Neural crest cell (in vitro differentiated cells): ENCODE measurements around the gene HIKESHI. TPM values are rescaled to one million over a fixed set of nuclear protein-coding genes. Genes with fewer than 3 reads are reported as not detected.
"Not testable (repeated sequence)": the region's sequence is repeated elsewhere in the genome, so short reads cannot be mapped to it uniquely, and the experiment has no call there.

Source experiments
- DNase-seq: peaks from one replicate; pipeline ENCODE4 v3.0.0; 2021; ENCODE audit warnings: low read depth, mixed read lengths, low spot score
- H3K27ac Mint-ChIP-seq: one replicate; pipeline ENCODE4 v1.8.0; 2021; ENCODE audit warnings: mild to moderate bottlenecking, mixed read lengths; ENCODE audit not compliant: unreplicated experiment
- H3K27me3 Mint-ChIP-seq: 2 replicates; pipeline ENCODE4 v1.8.0; 2021; ENCODE audit warnings: low read depth, mild to moderate bottlenecking, mixed read lengths
- H3K36me3 Mint-ChIP-seq: 2 replicates; pipeline ENCODE4 v1.8.0; 2021; ENCODE audit warnings: low read depth, mild to moderate bottlenecking, mixed read lengths
- H3K4me1 Mint-ChIP-seq: 2 replicates; pipeline ENCODE4 v1.8.0; 2021; ENCODE audit warnings: mixed read lengths
- H3K4me3 Mint-ChIP-seq: one replicate; pipeline ENCODE4 v1.8.0; 2021; ENCODE audit warnings: mild to moderate bottlenecking, mixed read lengths
- H3K9me3 Mint-ChIP-seq: 2 replicates; pipeline ENCODE4 v1.8.0; 2021; ENCODE audit warnings: mixed read lengths
- CTCF ChIP-seq: fragments of 200-600 bp; sonication (generic); conservative IDR thresholded peaks from 2 replicates; pipeline ENCODE4 v1.5.0; 2021; ENCODE audit warnings: antibody characterized with exemption, mild to moderate bottlenecking
- total RNA-seq: library from RNA; stranded (reverse); gene quantifications from 2 replicates; pipeline ENCODE4 v1.2.1, GENCODE V29; 2021

The HIKESHI gene
- total RNA-seq, 1 donor from 2014 or later, result 56.7 TPM

DNA sequence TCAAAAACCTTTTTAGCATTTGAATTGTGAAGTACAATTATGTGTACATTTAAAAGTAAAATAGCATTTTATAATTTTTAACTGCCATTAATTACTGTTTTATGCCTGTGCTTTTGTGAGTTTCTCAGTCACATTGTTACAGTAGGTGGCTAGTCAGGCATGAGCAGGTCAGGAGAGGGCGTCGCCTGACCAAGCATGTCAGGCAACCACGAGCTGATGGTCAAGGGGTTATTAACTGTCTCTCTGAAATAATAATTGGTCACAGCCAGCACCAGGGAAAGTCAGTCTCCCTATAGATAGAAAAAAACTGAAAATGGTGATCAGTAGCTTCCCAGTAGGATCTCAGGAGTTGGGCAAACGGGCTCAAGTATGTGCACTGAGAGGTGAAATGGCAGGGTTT is 53.2 kb downstream of the HIKESHI start:
- peaks cover 6% of the 10 kb centered on the region for H3K9me3 Mint-ChIP-seq
- TF ChIP-seq CTCF, result no peak
- no peaks in the 10 kb centered on the region for H3K27me3 Mint-ChIP-seq
- H3K36me3 Mint-ChIP-seq, result no peaks in the 10 kb centered on the region
- no peaks in the 10 kb centered on the region for H3K4me1 Mint-ChIP-seq
- H3K27ac Mint-ChIP-seq, result no peak overlapping the region
- H3K4me3 Mint-ChIP-seq, result no peak overlapping the region
- DNase-seq, result no peak

- not testable (repeated sequence) for DNase-seq, H3K9me3 Mint-ChIP-seq, H3K4me3 Mint-ChIP-seq, H3K27ac Mint-ChIP-seq, H3K4me1 Mint-ChIP-seq, H3K27me3 Mint-ChIP-seq, H3K36me3 Mint-ChIP-seq
These were observed 55.4 kb downstream of the HIKESHI start for GRCh38 chr11:86357412-86357811.

GRCh38 chr11:86358720-86359119 is 56.7 kb downstream of the HIKESHI start:
- peaks cover 11% of the 10 kb centered on the region for H3K9me3 Mint-ChIP-seq
- DNase-seq, result no peak
- no peaks in the 10 kb centered on the region for H3K36me3 Mint-ChIP-seq
- H3K27me3 Mint-ChIP-seq, result no peaks in the 10 kb centered on the region
- no peak overlapping the region for H3K27ac Mint-ChIP-seq
- TF ChIP-seq CTCF, result no peak
- no peak overlapping the region for H3K4me3 Mint-ChIP-seq
- H3K4me1 Mint-ChIP-seq, result peaks cover 3% of the 10 kb centered on the region

DNA sequence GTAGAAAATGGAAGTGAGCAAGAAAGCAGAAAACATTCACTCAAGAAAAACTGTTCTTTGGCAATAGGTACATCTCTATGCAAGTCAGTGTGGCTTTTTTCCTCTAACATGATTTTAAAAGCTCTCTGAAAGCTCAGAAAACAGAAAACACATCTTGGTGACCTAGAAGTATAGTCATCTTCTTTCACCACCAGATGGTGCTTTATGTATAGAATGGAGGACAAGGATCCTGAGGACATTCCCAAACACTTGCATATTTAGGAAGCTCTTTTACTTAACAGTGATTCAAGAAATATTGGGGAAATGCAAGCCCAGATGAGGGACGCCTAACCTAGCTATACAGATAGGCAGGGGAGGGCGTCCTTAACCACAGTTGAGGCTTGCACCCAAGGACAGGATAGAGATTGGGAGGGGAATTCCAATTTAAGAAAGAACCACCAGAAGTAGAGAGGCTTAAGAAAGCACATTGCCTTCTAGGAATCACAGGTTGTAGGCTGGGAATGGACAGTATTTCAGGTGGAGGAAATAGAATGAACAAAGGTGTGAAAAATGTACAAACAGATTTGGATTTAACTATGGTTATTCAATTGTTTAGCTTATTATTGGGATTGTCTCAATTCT is 58.8 kb downstream of the HIKESHI start:
- H3K27me3 Mint-ChIP-seq, result no peaks in the 10 kb centered on the region

DNA sequence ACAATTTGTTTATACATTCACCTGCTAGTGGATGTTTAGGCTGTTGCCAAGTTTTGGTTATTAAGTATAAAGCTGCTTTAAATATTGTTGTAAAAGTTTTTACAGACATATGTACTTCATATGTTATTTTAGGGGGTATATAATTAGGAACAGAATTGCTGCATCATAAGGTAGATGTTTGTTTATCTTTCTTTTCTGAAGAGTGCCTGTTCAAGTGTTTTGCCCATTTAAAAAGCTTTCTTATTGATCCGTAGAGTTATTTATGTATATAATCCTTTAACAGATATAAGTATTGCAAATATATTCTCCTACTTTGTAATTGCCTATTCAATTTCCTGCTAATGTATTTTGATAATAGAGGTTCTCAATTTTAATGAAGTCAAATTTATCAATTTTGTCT is 61.4 kb downstream of the HIKESHI start:
- peaks cover 9% of the 10 kb centered on the region for H3K9me3 Mint-ChIP-seq
- peaks cover 3% of the 10 kb centered on the region for H3K4me1 Mint-ChIP-seq
- no peak overlapping the region for H3K27ac Mint-ChIP-seq
- H3K36me3 Mint-ChIP-seq, result no peaks in the 10 kb centered on the region
- H3K27me3 Mint-ChIP-seq, result no peaks in the 10 kb centered on the region
- TF ChIP-seq CTCF, result no peak
- DNase-seq, result no peak
- no peak overlapping the region for H3K4me3 Mint-ChIP-seq

More for the DNA sequence above, 58.8 kb downstream of the HIKESHI start:
- Mint-ChIP-seq H3K9me3 (peaks cover 15% of the 10 kb centered on the region), H3K4me1 (peaks cover 3% of the 10 kb centered on the region), H3K27ac (no peak overlapping the region), H3K36me3 (no peaks in the 10 kb centered on the region), H3K4me3 (no peak overlapping the region)
- DNase-seq, result no peak
- TF ChIP-seq CTCF, result peak; percentile 49

DNA sequence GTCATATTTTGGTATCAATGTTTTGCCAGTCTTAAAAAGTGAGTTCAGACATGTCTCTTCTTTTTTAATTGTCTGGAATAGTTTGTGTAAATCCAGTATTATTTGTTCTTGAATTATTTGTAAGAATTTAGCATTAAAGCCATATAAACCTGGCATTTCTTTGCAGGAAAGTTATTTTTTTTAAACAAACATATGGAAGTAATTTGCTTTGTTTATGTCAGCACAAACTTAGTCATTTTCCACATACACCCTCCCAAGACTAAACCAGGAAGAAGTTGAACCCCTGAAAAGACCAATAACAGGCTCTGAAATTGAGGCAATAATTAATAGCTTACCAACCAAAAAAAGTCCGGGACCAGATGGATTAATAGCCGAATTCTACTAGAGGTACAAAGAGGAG is 63.5 kb downstream of the HIKESHI start:
- Mint-ChIP-seq H3K4me3 (no peak overlapping the region), H3K9me3 (peaks cover 12% of the 10 kb centered on the region)
- no peak for TF ChIP-seq CTCF

More for the DNA sequence above, 63.5 kb downstream of the HIKESHI start:
- no peak for DNase-seq
- Mint-ChIP-seq H3K4me1 (peaks cover 17% of the 10 kb centered on the region), H3K36me3 (peaks cover 2% of the 10 kb centered on the region), H3K27me3 (no peaks in the 10 kb centered on the region), H3K27ac (no peak overlapping the region)
